A549 (cell line): Measurements from ENCODE around the gene PRR13.

Experiments
- CTCF ChIP-seq: fragments of >200 bp; sonication (Bioruptor Twin); formaldehyde crosslinking; IDR thresholded peaks from 3 replicates; pipeline ENCODE4 v1.5.1; 2016
- JUNB ChIP-seq: fragments of >200 bp; sonication (Bioruptor Twin); formaldehyde crosslinking; IDR thresholded peaks from 2 replicates; pipeline ENCODE4 v1.6.1; 2016
- PHF8 ChIP-seq: fragments of 200-600 bp; sonication (generic); IDR thresholded peaks from 2 replicates; pipeline ENCODE4 v1.6.1; 2016; ENCODE audit warnings: low read depth, mild to moderate bottlenecking, antibody characterized with exemption, moderate library complexity, borderline replicate concordance
- POLR2A ChIP-seq: IDR thresholded peaks from 2 replicates; pipeline ENCODE4 v1.6.1; 2012; ENCODE audit warnings: mild to moderate bottlenecking, low read length
- RFX5 ChIP-seq: fragments of 450-650 bp; IDR thresholded peaks from 2 replicates; pipeline ENCODE4 v1.7.1; 2014; ENCODE audit warnings: antibody characterized with exemption, mild to moderate bottlenecking, moderate library complexity
- SREBF2 ChIP-seq: fragments of 450-650 bp; IDR thresholded peaks from 2 replicates; pipeline ENCODE4 v1.6.1; 2014; ENCODE audit warnings: mild to moderate bottlenecking, moderate library complexity
- TP53 ChIP-seq: fragments of 250-450 bp; sonication (Bioruptor Pico); IDR thresholded peaks from 2 replicates; pipeline ENCODE4 v1.5.0; 2021; ENCODE audit warnings: mild to moderate bottlenecking, moderate library complexity

DNA sequence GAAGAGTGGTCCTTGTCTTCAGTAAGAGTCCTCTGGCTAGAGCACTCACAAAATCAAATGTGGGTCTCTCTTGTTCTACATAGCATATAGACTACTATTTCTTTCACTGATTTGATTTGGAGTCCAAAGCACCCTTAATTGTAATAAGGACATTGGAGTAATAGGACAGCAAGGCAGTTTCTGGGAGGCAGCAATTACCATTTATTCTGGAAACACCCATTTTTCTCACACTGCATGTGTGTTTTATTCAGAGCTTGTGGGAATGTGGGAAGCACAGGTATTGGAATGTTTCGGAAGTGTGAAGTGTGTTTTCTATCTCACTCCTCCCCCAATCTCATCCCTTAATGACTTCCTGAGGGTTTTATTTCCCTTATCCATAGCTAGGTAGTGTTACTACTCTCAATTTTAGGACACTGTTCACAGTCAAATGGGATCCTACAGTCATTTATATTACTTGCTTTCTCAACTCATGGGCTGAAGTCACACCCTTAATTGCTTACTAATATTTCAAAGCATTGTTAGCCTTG lies 30.6 kb downstream of the PRR13 start:
- TF ChIP-seq CTCF (no peak), POLR2A (no peak), RFX5 (no peak), TP53 (CRISPR knock-in tag) (no peak), PHF8 (no peak), SREBF2 (no peak), JUNB (no peak)
